Measurements from ENCODE around the gene SSTR4.

GRCh38 chr20:23069108-23069507 is 34.0 kb downstream of the SSTR4 start:
- TF ChIP-seq CTCF (IDR thresholded peaks at IDR 0.05) (no peak), POLR2AphosphoS5 (IDR thresholded peaks at IDR 0.05) (no peak), POLR2A (IDR thresholded peaks at IDR 0.05) (no peak)
